Frontal cortex (tissue), 4 donors: ENCODE data around the gene CLTC. TPM values are rescaled to one million over a fixed set of nuclear protein-coding genes. Genes with fewer than 3 reads are reported as not detected.

Experiments
- DNase-seq, 2 donors: peaks; one replicate each; pipeline ENCODE4 v3.0.0; 2012; ENCODE audit warnings: low spot score in 2 of 2
- FAIRE-seq: peaks from 2 replicates; lab custom pipeline; 2012; peaks lifted over from hg19 to GRCh38; lab: Jason Lieb, UNC
- total RNA-seq: library from RNA; depleted of rRNA; stranded (reverse); fragments of >200 nt; gene quantifications from one replicate; pipeline ENCODE4 v1.2.3, GENCODE V29; 2014
- donor health status: control.
- donor health status: control.
- donor health status: control.

CLTC gene
- total RNA-seq, 1 donor from 2014 or later = 308 TPM

DNA sequence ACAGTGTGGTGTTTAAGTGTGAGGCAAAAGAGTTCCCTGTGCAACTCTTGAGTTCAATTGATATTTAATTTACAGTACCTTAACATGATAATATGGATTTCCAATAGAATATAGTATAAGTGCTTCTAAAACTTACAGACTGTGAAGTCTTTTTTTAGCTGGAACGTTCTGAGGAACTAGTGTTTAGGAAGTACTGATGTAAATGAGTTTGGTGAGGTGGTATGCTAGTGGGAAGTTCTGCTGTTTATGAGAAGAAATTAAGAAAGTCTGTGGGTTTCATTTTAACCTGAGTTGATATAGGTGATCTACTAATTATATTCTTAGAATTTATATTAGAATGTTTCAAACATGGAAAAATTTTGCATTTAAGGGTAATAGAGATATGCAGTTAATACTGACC, 55.5 kb downstream of the CLTC start:
- no peak for FAIRE-seq

DNA sequence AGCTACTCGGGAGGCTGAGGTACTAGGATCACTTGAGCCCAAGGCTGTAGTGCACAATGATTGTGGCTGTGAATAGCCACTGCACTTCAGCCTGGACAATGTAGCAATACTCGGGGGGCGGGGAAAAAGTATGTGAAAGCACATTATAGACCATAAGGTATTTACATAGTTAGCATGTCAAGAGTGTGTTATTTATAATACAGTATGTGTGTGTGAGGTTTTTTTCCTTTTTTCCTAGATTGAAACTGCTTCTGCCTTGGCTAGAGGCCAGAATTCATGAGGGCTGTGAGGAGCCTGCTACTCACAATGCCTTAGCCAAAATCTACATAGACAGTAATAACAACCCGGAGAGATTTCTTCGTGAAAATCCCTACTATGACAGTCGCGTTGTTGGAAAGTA, 57.0 kb downstream of the CLTC start:
- no peak for FAIRE-seq
- DNase-seq = no peak

More for the DNA sequence above, 55.5 kb downstream of the CLTC start:
- no peak for DNase-seq

DNA sequence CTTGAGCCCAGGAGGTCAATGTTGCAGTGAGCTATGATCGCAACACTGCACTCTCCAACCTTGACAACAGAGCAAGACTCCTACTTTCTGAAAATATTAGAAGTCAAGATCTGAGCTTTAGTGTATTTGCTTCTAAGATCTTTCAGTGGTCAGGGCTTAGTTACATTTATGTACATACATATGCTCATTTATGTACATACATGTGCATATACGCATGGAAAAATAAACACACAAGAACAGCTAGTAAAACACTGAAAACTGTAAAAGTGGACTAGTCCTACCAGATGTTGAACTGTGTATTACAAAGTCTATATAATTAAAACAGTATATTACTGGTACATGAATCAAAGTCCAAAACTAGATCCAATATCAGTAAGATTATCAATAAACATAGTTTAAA, 59.2 kb downstream of the CLTC start:
- no peak for FAIRE-seq

GRCh38 chr17:59680314-59680713, 60.6 kb downstream of the CLTC start:
- DNase-seq (no peak), FAIRE-seq (no peak)

More for the DNA sequence above, 59.2 kb downstream of the CLTC start:
- DNase-seq = no peak

DNA sequence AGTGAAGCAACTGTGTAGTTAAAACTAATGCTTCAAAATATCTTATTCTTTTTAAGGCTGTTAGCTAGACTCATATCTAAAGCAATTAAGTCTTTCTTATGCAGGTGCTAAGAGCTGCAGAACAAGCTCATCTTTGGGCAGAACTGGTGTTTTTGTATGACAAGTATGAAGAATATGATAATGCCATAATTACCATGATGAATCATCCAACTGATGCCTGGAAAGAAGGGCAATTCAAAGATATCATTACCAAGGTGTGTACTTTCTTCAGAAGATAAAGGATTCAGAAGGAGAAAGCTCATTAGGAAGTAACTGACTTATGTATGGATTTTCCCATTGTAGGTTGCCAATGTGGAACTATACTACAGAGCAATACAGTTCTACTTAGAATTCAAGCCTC, 63.6 kb downstream of the CLTC start:
- DNase-seq = no peak
- no peak for FAIRE-seq

DNA sequence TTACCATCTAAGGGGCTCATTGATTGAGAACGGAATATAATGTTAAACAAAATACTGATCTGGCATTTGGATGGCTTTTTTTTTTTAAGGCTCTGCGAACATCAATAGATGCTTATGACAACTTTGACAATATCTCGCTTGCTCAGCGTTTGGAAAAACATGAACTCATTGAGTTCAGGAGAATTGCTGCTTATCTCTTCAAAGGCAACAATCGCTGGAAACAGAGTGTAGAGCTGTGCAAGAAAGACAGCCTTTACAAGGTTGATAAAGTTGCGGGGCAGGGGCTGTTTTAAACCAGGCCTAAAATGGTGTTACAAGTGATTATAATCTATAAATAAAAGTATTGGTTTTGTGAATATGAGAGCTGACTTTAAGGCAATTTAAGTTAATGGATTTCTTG, 65.3 kb downstream of the CLTC start:
- DNase-seq = no peak

DNA sequence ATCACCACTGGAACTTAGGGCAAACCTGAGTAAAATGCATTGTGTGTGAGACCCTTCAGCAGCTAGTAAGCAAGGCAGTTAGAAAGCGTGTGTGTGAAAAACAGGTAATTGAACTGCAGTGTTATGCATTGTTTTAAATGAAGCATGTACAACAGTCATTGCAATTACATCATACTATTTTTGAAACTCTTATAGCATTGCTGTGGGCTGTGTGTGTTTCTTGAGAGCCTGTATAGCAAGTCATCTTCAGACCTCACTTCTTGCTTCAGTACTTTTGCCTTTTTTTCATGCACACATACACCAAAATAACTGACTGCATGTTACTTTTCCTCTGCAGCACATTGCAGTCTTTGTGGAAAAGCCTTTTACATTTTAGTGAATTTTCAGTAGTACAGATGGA, 68.3 kb downstream of the CLTC start:
- DNase-seq (no peak), FAIRE-seq (no peak)

More for the DNA sequence above, 65.3 kb downstream of the CLTC start:
- no peak for FAIRE-seq

DNA sequence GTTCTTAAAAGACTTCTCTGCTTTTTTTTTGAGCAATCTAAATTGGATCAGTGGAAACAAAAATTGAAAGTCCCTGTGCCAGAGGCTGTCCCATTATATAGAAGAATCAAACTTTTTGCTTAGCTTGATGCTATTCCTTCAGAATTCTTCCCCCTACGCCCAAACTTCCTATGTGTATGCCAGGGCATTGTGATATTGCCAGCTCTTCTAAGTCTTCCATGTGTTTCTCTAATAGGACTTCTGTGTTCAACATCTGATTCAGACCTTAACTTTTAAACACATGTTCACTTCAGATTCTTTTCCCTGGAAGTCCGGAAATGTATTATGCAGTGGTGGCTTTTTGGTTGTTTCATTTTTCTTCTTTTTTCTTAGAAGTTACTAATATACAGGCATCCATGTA, 68.8 kb downstream of the CLTC start:
- FAIRE-seq (no peak), DNase-seq (no peak)

DNA sequence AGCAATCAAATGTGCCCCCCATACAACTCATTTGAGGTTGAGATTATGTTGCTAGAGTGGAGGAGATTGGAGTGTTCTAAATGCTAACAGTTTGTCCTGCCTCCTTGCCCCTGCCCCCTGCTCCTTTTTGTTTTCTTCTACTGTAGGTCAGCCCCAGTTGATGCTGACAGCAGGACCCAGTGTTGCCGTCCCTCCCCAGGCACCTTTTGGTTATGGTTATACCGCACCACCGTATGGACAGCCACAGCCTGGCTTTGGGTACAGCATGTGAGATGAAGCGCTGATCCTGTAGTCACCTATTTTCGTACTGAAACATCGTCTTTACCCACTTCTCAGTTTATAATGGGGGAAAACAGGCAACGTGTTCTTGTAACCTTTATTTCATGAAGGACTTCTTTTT, 73.9 kb downstream of the CLTC start:
- DNase-seq (no peak), FAIRE-seq (no peak)

- DNase-seq (no peak), FAIRE-seq (no peak)
Observed at GRCh38 chr17:59694344-59694743, 74.6 kb downstream of the CLTC start.

- DNase-seq = no peak
- no peak for FAIRE-seq
Observed at GRCh38 chr17:59695945-59696681, 76.4 kb downstream of the CLTC start.

GRCh38 chr17:59696682-59697277, 77.1 kb downstream of the CLTC start:
- FAIRE-seq = no peak
- DNase-seq = no peak

GRCh38 chr17:59698143-59698542, 78.4 kb downstream of the CLTC start:
- no peak for FAIRE-seq
- no peak for DNase-seq

DNA sequence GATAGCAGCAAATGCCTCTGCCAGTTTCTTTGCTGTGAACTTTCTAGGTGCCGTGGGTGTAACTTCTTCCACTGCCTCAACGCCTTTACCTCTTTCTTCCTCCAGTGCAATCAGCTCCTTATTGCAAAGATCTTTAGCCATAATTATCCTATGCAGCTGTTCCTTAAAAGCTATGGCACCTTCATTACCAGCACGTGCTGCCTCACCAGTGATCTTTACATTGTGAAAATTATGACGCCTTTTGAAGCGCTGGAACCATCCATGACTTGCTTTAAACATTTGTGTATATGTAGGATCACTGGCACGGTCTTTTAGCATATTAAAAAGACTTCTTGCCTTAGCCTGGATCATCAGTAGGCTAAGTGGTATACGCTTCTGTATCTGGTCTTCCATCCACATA, 79.5 kb downstream of the CLTC start:
- DNase-seq = no peak
- no peak for FAIRE-seq

- DNase-seq (no peak), FAIRE-seq (no peak)
Observed at GRCh38 chr17:59699786-59700185, 80.1 kb downstream of the CLTC start.

- DNase-seq (no peak), FAIRE-seq (no peak)
Observed at GRCh38 chr17:59702304-59702703, 82.6 kb downstream of the CLTC start.

DNA sequence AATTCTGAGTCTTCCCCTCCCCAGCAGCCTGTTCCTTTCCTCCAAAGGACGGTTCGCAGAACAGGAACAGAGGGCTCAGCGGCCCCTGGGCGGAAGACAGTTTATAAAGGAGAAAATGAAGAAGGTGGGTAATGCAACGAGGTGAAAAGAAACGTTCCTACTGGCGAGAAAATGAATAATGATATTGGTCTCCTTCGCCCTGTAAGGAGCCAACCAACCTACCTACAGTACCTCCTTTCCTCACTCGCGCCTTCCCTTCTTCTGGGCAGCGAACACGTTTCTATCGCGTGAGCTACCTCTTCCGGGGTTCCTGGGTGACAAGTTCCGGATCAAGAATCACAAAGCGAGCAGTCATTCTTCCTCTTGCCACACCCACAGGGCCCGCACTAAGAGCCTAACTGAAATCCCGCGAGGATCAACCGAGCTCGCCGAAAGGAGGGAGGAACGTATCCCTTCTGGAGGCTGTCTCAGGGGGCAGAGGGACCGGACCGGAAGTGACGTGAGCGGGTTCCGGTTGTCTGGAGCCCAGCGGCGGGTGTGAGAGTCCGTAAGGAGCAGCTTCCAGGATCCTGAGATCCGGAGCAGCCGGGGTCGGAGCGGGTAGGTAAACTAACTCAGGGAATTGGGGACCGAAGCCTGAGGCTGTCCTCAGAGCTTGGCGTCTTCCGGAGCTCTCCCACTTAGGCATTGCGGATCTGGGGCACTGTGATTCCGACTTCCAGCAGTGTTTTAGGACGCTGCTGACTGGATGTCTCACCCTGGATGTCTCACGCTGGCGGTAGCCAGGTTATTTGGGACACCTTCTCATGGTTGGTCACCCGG, 87.7 kb downstream of the CLTC start, which contains the start of the genes PTRH2 and VMP1:
Gene PTRH2, minus strand, starts transcription at position 282 of the 822 bp plus-strand sequence. CDS start 9,452 bp downstream, outside the sequence.
Gene VMP1, plus strand, starts transcription at position 506 of the 822 bp plus-strand sequence. CDS start 23,793 bp downstream, outside the sequence.
- FAIRE-seq (peak; percentile 79), DNase-seq (peak; percentile 77 to 96)

- DNase-seq = peak in 1 of 2 donors; percentile 10
- no peak for FAIRE-seq
Observed at GRCh38 chr17:59707971-59708430, 88.3 kb downstream of the CLTC start.

- no peak for FAIRE-seq
- no peak for DNase-seq
Observed at GRCh38 chr17:59711936-59712335, 92.2 kb downstream of the CLTC start.

- FAIRE-seq = no peak
Observed at GRCh38 chr17:59712862-59713261, 93.2 kb downstream of the CLTC start.

More at GRCh38 chr17:59712862-59713261, 93.2 kb downstream of the CLTC start:
- DNase-seq = no peak
